GM18507 (cell line): ENCODE data around the gene MYH16.
"Not testable (repeated sequence)": the region's sequence is repeated elsewhere in the genome, so short reads cannot be mapped to it uniquely, and the experiment has no call there.

ENCODE experiments used
- DNase-seq: peaks from one replicate; pipeline ENCODE4 v3.0.0; 2011; ENCODE audit warnings: low read depth; ENCODE audit not compliant: insufficient read length; ENCODE audit errors: extremely low spot score
- FAIRE-seq: peaks from 2 replicates; lab custom pipeline; 2011; peaks lifted over from hg19 to GRCh38; lab: Jason Lieb, UNC

MYH16 gene

DNA sequence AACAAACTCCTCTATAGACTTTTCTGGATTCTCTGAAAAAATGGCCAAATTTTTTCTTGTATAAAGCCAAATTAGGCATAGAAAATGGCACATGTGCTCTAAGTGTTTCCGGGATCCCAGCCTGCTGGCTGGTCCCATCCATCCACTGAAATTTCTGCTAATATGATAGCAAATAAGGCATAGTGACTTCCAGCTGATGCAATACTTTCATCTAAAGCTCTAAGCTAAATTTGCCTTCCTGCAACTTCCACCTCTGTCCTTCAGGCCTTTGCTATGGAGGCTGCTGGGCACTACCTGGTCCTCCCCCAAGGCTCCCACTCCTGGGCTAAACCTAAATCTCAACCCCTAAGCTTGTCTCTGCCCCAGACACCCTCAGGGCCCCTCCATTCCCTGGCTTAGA is 20.5 kb downstream of the MYH16 start:
- FAIRE-seq (no peak), DNase-seq (no peak)

DNA sequence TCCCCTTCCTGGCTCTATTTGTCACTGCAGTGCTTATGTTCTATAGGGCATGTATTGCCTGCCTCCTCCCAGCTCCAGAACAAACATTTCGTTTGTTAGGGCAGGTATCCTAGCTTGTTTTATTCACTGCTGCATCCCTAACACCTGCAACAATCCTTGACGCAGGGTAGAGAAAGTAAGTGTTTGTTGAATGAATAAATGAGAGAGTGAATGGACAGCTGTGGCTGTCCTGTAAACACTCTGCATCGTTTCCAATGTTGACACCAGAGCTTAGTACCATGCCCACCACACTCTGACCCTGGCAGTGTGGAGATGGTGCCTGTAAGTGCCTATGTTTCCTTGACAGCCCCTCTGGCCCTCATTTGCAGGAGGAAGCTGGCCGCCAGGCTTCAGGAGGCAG is 21.0 kb downstream of the MYH16 start:
- no peak for FAIRE-seq
- no peak for DNase-seq

DNA sequence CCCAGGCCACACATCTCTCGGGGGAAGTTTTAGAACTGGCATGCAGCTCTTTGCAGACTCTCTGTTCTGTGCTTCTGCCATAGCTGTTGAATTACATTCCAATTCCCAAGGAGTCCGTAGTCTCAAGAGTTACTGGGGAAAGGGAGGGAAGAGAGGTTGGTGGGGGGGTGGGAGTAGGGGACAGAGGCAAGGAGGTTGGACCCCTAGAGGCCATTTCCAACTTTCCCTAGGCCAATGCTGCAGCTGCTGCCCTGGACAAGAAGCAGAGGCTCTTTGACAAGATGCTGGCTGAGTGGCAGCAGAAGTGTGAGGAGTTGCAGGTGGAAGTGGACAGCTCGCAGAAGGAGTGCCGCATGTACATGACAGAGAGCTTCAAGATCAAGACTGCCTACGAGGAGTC is 23.8 kb downstream of the MYH16 start:
- DNase-seq (no peak), FAIRE-seq (no peak)

DNA sequence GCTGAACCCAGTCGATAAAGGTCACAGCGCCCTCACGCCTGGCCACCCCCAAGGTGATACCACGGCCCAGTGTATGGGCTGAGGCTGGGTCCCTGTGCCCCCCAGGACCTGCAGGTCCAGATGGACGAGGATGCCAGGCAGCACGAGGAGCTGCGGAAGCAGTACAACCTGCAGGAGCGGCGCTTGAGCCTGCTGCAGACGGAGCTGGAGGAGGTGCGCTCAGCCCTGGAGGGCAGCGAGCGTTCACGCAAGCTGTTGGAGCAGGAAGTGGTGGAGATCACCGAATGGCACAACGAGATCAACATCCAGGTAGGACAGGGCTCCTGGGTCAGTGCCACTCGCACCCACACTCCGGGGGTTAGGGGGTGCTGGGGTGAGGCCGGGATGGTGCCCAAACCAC is 28.9 kb downstream of the MYH16 start:
- no peak for FAIRE-seq
- no peak for DNase-seq

DNA sequence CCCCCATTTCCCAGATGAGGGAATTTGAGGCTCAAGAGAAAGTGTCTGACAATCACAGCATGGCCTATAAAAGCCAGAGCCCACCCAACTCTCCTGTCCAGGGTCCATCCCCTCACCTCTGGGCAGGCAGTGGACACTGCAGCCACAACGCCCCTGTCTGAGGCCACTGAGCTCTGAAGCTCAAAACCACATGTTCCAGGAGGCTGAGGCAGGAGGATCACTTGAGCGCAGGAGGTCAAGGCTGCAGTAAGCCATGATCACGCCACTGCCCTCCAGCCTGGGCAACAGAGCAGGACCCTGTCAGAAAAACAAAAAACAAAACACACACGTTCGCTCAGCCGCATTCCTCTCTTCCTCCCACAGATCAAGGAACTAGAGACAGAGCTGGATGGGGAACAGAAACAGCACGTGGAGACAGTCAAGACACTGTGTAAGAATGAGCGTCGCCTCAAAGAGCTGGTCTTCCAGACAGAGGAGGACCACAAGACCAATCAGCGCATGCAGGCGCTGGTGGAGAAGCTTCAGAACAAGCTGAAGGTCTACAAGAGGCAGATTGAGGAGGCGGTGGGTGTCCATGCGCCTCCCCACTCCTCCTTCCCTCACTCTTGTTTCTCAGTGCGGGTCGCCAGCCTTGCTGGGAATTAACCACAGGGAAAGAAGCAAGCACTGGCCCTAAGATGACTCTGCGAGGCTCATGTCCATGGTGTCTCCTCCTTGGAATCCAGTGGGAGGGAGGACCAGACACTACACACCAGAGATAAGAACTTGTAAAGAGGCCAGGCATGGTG is 33.0 kb downstream of the MYH16 start:
- FAIRE-seq = no peak

DNA sequence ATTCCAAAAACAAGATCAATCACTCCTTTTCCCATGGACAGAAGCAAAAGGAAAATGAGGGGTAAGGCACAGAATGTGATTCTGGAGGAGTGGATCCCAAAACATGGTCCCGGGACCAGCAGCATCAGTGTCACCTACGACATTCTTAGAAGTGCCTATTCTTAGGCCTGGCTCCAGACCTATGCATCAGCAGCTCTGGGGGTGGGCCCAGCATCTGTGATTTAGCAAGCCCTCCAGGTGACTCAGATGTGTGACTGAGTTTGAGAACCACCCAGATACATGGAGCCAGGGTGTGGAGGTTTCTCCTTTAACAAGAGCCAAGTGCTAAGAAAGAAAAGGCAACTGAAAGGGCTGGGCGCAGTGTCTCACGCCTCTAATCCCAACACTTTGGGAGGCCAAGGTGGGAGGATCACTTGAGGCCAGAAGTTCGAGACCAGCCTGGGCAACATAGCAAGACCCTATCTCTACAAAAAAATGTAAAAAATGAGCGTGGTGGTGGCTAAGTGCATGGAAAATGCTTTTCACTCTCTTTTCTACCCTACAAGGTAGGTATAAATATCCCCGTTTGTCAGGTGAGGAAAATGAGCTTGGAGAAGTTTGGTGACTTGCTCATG is 35.9 kb downstream of the MYH16 start:
- no peak for DNase-seq

More for the DNA sequence above, 33.0 kb downstream of the MYH16 start:
- DNase-seq = no peak

DNA sequence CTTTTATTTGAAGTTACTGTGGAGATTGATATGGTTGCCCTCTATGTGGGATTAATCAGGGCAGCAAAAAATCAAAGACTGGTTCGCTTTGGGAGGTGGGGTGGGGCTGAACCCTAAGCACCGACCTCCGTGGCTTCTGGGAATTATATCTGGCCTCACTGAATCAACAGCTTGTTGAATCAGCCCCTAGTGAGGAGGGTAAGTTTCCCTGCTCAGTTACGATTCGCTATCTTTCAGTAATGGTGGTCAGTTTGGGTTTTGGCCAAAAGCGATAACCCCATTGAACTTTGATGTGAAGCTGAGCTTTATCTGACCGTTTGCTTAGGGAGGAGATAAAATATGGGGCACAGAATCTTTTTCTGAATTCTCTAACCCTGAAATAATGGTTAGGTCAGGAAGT is 36.5 kb downstream of the MYH16 start:
- FAIRE-seq (no peak), DNase-seq (no peak)

More for the DNA sequence above, 35.9 kb downstream of the MYH16 start:
- FAIRE-seq = no peak

DNA sequence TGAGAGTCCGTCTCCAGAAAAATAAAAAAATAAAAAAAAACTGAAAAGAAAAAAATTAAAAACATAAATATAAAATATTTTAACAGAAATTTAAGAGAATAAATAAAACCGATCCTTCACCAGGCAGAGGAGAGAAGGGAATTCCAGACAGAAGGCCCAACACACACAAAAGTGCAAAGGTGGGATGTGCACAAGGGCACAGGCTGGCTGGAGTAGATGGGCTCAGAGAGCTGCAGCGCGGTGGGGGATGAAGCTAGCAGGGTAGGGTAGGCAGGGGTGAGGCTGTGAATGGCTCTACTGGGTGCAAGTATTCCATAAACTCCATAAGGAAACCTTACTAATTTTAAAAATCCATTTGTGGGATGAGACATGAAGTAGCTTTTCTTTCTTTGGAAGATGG is 37.4 kb downstream of the MYH16 start:
- FAIRE-seq (no peak), DNase-seq (no peak)

DNA sequence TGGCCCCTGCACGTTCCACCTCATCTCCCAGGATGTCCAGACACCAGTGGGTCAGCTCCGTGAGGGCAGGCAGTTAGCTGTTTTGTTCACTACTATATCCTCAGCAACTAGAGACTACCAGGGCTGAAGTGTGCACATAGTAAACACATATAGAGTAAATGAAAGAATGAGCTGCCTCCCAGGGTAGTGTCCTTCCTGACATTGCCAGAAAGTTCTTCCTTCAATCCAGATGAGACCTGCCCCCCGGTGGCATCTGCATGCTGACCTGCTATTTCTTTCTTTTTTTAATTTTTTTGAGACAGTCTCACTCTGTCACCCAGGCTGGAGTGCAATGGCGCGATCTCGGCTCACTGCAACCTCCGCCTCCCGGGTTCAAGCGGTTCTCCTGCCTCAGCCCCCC is 39.1 kb downstream of the MYH16 start:
- FAIRE-seq (no peak), DNase-seq (no peak)

DNA sequence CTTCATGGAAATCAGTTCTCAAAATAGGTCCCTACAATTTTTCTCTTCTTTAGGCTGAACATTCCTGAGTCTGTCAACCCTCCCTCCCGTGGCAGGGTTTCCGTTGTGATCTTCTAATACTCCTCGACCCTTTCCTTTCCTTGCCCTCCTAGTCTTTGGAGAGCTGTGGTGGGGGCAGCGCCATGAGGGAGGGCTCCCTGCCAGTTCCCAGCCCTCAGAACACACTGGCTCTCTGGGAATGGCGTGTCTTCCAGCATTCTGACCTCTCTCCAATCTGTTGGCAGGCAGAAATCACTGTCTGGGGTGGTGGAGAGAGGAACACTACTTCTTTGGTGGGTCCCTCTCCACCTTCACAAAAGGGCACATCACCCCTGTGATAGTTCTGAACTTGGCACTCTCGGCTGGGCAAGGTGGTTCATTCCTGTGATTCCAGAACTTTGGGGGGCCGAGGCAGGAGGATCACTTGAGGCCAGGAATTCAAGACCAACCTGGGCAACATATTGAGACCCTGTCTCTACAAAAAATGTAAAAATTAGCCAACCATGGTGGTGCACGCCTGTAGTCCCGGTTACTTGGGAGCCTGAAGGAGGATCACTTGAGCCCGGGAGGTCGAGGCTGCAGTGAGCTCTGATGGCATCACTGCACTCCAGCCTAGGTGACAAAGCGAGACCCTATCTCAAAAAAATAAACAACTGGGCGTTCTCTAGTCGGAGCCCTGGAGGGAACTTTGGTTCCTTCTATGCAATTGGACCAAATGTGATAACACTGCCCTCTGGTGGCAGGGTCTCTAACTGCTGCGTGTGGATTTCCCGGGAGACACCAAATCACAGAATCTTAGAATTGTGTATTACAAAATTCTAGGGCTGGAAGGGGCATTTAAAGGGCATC is 39.9 kb downstream of the MYH16 start:
- FAIRE-seq (peak; percentile 78), DNase-seq (peak; percentile 52)

DNA sequence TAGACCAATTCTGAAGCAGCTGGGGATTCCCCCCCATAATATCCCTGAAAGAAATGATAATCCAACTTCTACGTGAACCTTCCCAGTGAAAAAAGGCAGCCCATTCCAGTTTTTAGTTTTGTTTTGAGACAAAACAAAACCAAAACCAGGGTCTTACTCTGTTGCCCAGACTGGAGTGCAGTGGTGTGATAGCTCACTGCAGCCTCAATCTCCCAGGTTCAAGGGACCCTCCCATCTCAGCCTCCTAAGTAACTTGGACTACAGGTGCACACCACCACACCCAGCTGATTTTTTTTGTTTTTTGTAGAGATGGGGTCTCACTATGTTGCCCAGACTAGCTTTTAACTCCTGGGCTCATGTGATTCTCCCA is 40.5 kb downstream of the MYH16 start:
- DNase-seq = no peak
- no peak for FAIRE-seq

DNA sequence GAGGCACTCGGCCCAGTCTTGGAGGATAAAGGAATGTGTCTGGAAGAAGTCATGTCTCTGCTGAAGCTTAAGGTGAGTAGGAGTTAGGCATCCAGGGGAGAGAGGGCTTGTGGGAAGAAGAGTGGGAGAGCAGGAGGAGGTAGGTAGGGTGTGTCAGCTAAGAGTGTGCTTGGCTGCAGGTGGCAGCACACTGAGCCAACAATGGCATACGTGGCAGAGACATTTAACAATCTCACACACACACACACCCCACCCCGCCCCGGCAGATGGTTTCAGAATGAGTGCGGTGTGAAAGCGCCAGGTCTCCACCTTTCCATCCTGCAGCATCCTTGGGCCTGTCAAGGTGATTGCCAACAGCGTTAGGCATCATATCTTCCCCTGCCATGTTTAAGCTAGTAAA is 41.9 kb downstream of the MYH16 start:
- FAIRE-seq (peak; percentile 67), DNase-seq (peak; percentile 44)

DNA sequence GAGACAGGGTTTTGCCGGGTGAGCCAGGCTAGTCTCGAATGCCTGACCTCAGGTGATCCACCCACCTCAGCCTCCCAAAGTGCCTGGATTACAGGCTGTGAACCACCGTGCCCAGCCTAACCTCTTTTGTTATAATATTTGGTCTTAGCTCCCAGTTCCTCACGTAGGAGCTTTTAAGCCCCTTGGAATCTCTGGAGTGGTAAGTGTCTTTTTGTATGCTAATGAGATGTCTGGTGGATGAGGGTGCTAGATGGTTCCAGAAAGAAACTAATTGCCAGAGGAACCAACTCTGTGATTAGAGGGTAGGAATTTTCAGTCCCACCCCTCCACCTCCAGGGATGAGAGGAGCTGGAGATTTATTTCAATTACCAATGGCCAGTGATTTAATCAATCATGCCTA is 47.7 kb downstream of the MYH16 start:
- no peak for FAIRE-seq
- DNase-seq = no peak

DNA sequence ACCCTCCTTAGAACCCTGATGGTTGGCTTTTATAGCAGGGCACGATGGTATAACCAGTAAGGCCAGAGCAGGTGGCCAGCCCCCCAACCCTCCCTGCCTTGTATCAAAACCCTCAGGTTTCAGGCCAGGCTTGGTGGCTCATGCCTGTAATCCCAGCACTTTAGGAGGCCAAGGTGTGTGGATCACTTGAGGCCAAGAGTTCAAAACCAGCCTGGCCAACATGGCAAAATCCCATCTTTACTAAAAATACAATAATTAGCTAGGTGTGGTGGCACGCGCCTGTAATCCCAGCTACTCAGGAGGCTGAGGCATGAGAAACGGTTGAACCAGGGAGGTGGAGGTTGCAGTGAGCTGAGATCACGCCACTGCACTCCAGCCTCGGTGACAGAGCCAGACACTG is 50.0 kb downstream of the MYH16 start:
- not testable (repeated sequence) for DNase-seq, FAIRE-seq

DNA sequence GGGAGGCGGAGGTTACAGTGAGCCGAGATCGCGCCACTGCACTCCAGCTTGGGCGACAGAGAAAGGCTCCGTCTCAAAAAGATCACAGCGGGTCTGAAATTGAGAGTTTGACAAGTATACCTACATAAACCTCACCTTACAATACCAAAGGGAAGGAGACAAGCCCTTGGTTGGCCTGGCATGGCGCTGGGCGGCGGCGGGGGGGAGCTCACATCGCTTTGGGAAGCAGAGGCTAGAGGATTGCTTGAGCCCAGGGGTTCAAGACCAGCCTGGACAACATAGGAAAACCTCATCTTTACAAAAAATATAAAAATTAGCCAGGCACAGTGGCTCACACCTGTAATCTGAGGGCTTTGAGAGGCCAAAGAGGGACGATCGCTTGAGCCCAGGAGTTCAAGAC is 51.9 kb downstream of the MYH16 start:
- FAIRE-seq = no peak
- DNase-seq = no peak

DNA sequence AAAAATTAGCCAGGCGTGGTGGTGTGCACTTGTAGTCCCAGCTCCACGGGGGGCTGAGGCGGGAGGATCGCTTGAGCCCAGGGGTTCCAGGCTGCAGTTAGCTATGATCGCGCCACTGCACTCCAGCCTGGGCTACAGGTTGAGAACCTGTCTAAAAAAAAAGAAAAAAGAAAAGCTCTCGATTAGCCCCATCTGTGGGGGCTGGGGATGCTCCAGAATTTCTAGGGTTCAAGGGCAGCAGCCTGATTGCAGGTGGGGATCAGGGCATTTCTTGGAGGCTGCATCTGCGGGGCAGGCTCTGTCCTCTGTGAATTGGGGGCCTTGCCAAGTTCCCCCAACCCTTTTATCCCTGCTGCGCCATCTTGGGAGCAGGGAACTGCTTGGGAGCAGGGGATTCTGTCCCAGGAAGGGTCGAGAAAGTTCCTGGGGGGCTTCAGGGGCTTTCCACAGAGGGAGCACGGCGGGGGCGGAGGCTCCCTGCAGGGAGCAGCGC is 52.4 kb downstream of the MYH16 start:
- FAIRE-seq = no peak
- no peak for DNase-seq

DNA sequence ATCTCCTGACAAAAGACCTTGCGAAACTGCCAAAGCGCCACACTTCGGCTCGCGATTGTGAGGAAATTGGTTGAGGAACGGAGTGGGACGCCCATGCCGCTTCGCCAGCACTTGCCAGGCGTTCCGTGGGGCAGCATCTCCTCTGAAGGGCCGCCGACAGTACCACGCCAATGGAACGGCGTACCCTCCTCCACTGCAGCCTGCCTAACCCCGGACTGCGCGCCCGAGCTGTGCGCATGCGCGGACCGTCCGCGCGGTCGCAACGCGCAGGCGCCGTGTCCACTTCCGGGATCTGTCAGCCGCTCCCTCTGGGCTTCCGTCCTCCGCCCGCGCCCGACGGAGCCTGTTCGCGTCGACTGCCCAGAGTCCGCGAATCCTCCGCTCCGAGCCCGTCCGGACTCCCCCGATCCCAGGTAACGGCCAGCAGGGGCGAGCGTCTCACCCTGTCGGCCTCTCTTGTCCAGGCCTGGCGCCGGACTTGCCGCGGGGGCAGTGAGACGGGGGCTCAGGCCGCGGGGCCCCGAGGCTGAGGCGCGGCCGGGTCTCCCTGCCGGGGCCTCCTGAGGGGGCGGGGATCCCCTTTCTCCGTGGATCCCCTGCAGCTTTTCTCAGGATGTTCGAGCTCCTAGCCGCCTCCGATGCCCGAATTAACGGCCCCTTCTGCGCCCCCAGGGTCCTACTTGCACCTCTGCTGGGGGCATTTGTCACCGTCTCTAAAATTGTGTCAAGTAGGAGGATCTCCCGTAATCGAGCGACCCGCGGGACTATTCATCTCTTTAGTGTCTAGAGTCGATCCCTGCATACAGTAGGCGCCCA is 53.2 kb downstream of the MYH16 start, which contains the start of gene ARPC1A:
TSS of gene ARPC1A (plus strand) at position 307 of the 816 bp plus-strand sequence. CDS start 7,456 bp downstream, outside the sequence.
- peak; percentile 90 for FAIRE-seq

DNA sequence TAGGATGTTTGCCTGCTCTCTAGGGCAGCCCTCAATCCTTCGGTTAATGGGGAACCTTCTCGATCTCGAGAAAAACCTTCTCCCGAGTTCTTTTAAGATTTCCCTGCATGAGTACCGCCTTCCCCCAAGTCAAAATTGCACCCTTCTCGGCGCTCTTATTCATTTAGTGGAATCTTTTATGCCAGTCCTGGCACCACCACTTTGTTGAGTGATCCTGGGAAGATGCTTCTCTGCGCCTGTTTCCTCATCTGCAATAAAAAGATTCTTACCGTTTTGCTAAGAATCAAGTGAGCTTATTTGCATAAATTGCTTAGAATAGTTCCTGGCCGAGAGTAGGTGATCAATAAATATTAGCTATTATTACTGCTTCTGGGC is 53.8 kb downstream of the MYH16 start:
- DNase-seq (no peak), FAIRE-seq (no peak)

More for the DNA sequence above, 53.2 kb downstream of the MYH16 start, which contains the start of gene ARPC1A:
- DNase-seq = peak; percentile 97

DNA sequence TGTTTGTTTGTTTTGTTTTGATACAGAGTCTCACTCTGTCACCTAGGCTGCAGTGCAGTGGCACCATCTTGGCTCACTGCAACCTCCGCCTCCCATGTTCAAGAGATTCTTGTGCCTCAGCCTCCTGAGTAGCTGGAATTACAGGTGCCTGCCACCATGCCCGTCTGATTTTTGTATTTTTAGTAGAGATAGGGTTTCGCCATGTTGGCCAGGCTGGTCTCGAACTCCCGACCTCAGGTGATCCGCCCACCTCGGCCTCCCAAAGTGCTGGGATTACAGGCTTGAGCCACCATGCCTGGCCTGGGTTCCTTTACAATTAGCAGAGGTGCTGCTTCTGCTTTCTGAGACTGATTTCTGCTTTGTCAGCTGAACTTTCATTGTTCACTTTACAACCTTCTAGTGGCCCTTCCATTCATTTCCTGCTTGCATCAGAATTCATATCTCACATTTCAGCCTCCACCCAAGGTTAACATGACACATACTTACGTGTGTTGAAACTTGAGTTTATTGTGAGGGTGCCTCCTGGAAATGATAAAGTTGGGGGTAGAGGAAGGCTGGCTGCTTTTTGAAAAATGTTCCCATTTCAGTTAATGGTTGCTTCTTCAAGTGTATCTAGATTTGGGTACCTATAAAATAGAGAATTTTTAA is 57.8 kb downstream of the MYH16 start:
- DNase-seq, FAIRE-seq: not testable (repeated sequence)
